COLO668 (cell line): ENCODE results near the gene PRKAR2B.
"Not testable (repeated sequence)": the region's sequence is repeated elsewhere in the genome, so short reads cannot be mapped to it uniquely, and the experiment has no call there.

Experiments used
- DNase-seq: peaks from one replicate; lab custom pipeline; 2025; ENCODE audit not compliant: unreplicated experiment; lab: John Stamatoyannopoulos, UW

Gene PRKAR2B

GRCh38 chr7:107151538-107151937 is 107.0 kb downstream of the PRKAR2B start:
- no peak for DNase-seq

DNA sequence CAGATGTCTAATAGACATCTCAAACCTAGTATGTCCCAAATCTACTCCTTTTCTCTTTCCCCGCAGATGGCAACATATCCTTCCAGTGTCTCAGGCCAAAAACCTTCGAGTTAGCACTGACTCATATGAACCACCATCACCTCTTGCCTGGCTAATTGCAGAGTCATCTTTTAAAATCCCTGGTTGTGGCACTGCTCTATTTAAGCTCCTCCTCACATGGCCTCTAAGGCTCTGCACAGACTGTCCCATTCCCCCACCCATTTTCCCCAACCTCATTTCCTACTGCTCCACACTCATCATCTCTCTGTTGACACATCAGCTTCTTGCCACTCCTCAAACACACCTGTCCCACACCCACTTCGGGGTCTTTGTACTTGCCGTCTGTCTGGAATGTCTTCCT is 107.5 kb downstream of the PRKAR2B start:
- DNase-seq: no peak

DNA sequence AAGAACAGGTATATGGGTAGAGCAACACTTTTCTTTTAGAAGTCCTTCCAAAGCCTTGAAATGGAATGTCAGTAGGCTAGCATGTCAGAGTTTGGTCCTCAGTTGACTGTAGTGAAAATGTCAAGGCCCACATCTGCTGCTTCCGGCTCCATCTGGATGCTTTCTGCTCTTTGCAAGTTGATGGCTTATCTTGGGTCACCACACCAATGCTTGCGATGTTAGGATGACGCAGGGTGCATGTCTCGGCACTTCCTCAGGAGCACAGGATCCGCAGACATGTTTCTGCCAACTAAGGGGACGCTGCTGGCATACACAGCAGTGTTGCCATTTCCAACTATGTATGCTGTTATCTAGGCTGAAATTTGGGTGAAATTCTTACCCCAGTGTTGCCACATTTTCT is 110.3 kb downstream of the PRKAR2B start:
- DNase-seq: no peak

DNA sequence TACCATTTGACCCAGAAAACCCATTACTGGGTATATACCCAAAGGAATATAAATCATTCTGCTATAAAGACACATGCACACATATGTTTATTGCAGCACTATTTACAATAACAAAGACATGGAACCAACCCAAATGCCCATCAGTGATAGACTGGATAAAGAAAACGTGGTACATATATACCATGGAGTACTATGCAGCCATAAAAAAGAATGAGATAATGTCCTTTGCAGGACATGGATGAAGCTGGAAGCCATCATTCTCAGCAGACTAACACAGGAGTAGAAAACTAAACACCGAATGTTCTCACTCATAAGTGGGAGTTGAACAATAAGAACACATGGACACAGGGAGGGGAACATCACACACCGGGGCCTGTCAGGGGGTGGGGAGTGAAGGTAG is 111.2 kb downstream of the PRKAR2B start:
- DNase-seq: not testable (repeated sequence)

GRCh38 chr7:107157091-107157490 is 112.6 kb downstream of the PRKAR2B start:
- no peak for DNase-seq

- DNase-seq: no peak
These were observed 113.5 kb downstream of the PRKAR2B start for GRCh38 chr7:107158028-107158427.

DNA sequence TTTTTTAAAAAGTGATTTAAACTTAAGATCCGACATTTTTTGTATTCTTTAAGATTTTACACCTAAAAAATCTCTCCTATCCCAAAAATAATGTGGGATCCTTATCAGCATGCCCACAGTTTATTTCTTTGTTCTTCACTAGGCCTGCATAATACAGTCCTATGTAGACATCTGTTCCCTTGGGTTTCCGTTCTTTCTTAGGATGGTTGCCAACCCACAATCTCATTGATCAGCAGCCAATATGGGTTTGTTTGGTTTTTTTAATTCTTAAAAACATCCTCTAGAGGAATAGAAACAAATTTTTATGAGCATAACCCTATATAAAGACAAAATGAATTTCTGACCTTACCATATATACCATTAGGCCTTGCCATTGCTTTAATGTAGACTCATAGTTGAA is 115.9 kb downstream of the PRKAR2B start:
- DNase-seq: no peak

GRCh38 chr7:107161415-107161814 is 116.9 kb downstream of the PRKAR2B start:
- DNase-seq: no peak

GRCh38 chr7:107162475-107162874 is 118.0 kb downstream of the PRKAR2B start:
- DNase-seq: no peak

GRCh38 chr7:107164092-107164491 is 119.6 kb downstream of the PRKAR2B start:
- no peak for DNase-seq

DNA sequence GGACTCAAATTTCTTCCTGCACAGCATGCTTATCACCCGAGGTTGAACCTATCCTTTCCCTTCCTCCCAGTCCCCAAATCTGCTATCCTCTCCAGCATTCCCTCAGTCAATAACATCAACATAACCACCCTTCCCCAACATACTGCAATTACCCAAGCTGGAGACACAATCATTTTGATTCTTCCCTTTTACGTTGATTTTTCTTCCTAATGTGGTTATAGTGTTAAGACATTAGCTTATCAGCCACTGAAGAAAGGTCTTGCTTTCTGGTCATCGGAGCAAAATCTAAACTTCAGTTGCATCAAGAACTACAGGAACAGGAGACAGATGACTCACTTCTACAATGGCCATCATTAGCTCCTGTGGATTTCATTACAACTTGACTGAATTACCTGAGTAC is 120.8 kb downstream of the PRKAR2B start:
- DNase-seq: no peak

GRCh38 chr7:107166736-107167426 is 122.4 kb downstream of the PRKAR2B start:
- no peak for DNase-seq

DNA sequence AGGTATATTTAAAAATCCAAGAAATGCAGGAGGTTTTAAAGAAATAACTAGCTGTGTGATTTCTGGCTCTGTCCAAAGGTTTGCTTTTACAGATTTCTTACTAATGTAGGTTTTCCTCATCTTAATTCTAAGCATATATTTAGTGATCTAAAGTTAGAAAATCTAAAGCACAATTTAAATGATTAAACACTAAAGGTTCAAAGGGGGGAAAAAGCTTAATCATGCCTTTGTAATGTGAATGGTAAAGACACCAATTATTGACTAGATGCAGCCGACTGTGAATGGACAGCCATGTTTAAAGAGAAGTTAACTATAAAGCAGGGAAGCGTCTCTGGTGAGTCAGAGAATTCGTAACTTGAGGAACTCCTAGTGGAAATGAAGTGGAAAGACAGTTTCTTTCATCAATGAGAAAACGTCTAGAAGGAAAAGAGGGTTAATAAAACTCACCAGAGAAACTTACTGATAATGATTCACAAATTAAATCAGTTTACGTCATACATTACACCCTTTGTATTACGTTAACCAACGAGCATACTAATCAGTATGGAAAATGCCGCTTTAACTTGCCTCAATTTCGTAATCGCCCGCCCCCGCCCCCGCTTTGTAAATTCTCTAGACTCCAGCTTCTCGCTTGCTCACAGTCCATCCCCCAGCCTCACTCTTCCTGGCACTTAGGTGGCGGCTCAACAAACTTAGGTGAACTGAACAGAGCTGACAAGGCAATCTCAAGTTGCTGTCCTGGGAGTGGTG is 123.2 kb downstream of the PRKAR2B start:
- DNase-seq: no peak

DNA sequence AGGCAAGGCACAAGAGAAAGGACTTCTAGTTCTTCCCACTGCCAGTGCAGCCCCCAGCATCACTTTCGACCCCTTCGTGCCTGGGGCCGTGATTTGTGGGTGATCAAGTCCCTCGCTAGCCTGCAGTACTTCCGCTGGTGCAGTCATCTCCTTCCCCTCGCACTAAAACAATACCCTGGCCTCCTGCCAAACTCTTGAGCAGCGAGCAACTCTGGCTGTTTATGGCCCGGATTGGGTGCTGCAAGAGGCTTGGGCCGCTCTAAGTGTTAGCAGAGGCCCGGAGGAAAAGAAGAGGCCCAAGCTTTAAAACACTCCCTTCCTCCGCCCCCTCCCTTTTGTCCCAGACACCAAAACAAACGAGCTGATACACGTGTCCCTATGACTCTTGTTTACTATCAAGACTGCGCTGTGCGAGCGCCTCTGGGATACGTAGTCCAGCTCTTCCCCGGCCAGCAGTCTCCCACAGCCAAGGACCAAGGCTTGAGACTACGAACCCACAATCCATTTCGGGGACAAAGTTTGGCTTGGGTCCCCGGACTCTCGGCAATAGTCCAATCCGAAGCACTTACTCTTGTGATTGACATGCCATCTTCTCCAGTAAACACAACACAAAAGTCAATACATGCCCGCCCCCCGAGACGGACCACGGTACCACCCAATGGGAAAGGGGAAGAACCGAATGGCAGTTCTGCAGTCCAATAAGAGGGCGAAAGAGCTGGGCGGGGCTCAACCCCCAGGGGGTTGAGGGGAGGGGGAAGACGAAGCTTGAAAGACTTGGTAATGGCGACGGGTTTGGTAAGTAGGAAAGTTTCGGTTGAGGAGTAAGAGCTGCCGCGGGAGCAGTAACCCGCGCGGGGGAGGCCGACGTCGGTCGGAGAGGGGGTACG is 124.0 kb downstream of the PRKAR2B start, which contains the start of gene HBP1:
HBP1 (plus strand) TSS at position 771 of the 887 bp plus-strand sequence. CDS start 10,891 bp downstream, outside the sequence.
- peak; percentile 96 for DNase-seq

- peak; percentile 94 for DNase-seq
These were observed 124.9 kb downstream of the PRKAR2B start for GRCh38 chr7:107169120-107170050.

GRCh38 chr7:107170051-107170915 is 125.8 kb downstream of the PRKAR2B start:
- DNase-seq: no peak

GRCh38 chr7:107171496-107171895 is 127.0 kb downstream of the PRKAR2B start:
- DNase-seq: no peak

GRCh38 chr7:107172276-107173032 is 127.9 kb downstream of the PRKAR2B start:
- no peak for DNase-seq

DNA sequence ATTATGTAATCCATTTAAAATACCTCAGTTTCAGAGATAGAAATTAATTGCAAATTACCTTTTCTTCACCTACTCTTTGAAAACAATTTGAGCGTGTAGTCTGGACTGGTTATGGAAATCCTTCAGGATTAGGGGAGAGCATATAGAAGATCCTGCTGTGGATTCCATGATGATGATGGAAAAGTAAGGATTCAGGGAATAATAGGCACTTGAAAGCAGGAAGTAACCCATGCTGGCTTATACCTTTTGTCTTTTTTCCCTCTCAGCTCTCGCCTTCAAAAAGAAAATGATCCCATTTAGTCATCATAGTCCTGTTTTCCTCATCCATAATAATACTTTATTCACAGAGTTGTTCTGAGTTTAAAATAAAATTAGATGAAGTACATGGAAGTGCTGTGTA is 128.7 kb downstream of the PRKAR2B start:
- no peak for DNase-seq
